GM12878 (cell line): Measurements from ENCODE around the gene NPW. TPM values are rescaled to one million over a fixed set of nuclear protein-coding genes. Genes with fewer than 3 reads are reported as not detected.

Experiments
- ATF7 ChIP-seq: fragments of 450-650 bp; IDR thresholded peaks from 2 replicates; pipeline ENCODE4 v1.6.1; 2016; ENCODE audit warnings: low read depth, mild to moderate bottlenecking
- BHLHE40 ChIP-seq, 2 experiments: fragments of 450-650 bp in 1 of 2; IDR thresholded peaks; 2 replicates each; pipeline ENCODE4 v1.6.1; 2011 to 2017; ENCODE audit warnings: low read depth in 2 of 2, borderline replicate concordance in 1 of 2, improper control_type of control experiment in 1 of 2, low read length in 1 of 2, mild to moderate bottlenecking in 1 of 2
- CBFB ChIP-seq: IDR thresholded peaks from 2 replicates; pipeline ENCODE4 v1.6.1; 2016; ENCODE audit warnings: antibody characterized with exemption, low read depth
- CREB1 ChIP-seq: IDR thresholded peaks from 2 replicates; pipeline ENCODE4 v1.6.1; 2012; ENCODE audit warnings: low read depth, mild to moderate bottlenecking, inconsistent platforms
- CTCF ChIP-seq, 3 experiments: IDR thresholded peaks in 2 of 3; conservative IDR thresholded peaks in 1 of 3; 2 replicates each; pipeline ENCODE4 v1.5.1; 2011; ENCODE audit warnings: low read depth in 3 of 3, low read length in 3 of 3, mild to moderate bottlenecking in 3 of 3, control low read depth in 2 of 3, moderate library complexity in 2 of 3, inconsistent platforms in 1 of 3, mixed read lengths in 1 of 3; ENCODE audit not compliant: control insufficient read depth in 2 of 3, insufficient read depth in 1 of 3; ENCODE audit errors: extremely low read depth in 1 of 3
- EGR1 ChIP-seq, 2 experiments: IDR thresholded peaks; 1 replicate in 1 of 2; 2 replicates in 1 of 2; pipeline ENCODE4 v1.6.1; 2011 to 2012; ENCODE audit warnings: low read depth in 2 of 2, low read length in 2 of 2, borderline replicate concordance in 1 of 2, mild to moderate bottlenecking in 1 of 2, moderate library complexity in 1 of 2
- ESRRA ChIP-seq: IDR thresholded peaks from 2 replicates; pipeline ENCODE4 v1.6.1; 2012; ENCODE audit warnings: mild to moderate bottlenecking, low read length, improper control_type of control experiment
- GATAD2B ChIP-seq: fragments of 450-650 bp; conservative IDR thresholded peaks from 2 replicates; pipeline ENCODE4 v1.6.1; 2017; ENCODE audit warnings: low read depth, mild to moderate bottlenecking, moderate library complexity
- IKZF1 ChIP-seq: fragments of 450-650 bp; conservative IDR thresholded peaks from 2 replicates; pipeline ENCODE4 v1.6.1; 2017; ENCODE audit warnings: antibody characterized with exemption, mild to moderate bottlenecking
- IKZF2 ChIP-seq, 2 experiments: fragments of 450-650 bp; IDR thresholded peaks; 2 replicates each; pipeline ENCODE4 v1.6.1; 2017; ENCODE audit warnings: mild to moderate bottlenecking in 2 of 2, moderate library complexity in 2 of 2
- JUNB ChIP-seq: IDR thresholded peaks from 2 replicates; pipeline ENCODE4 v1.6.1; 2016; ENCODE audit warnings: antibody characterized with exemption, mild to moderate bottlenecking
- NBN ChIP-seq: fragments of 450-650 bp; IDR thresholded peaks from 2 replicates; pipeline ENCODE4 v1.6.1; 2016
- NFXL1 ChIP-seq: fragments of 450-650 bp; IDR thresholded peaks from 2 replicates; pipeline ENCODE4 v1.6.1; 2017; ENCODE audit warnings: antibody characterized with exemption, mild to moderate bottlenecking, borderline replicate concordance
- PML ChIP-seq: IDR thresholded peaks from 2 replicates; pipeline ENCODE4 v1.6.1; 2012; ENCODE audit warnings: low read length, inconsistent platforms
- RCOR1 ChIP-seq: conservative IDR thresholded peaks from 2 replicates; pipeline ENCODE4 v1.6.1; 2012; ENCODE audit warnings: low read depth, low read length, improper control_type of control experiment
- REST ChIP-seq: IDR thresholded peaks from 2 replicates; pipeline ENCODE4 v1.6.1; 2012; ENCODE audit warnings: mild to moderate bottlenecking, low read depth, low read length
- RUNX3 ChIP-seq: IDR thresholded peaks from 2 replicates; pipeline ENCODE4 v1.6.1; 2012; ENCODE audit warnings: low read length, inconsistent platforms
- SREBF1 ChIP-seq: IDR thresholded peaks from 2 replicates; pipeline ENCODE4 v1.6.1; 2012; ENCODE audit warnings: mild to moderate bottlenecking, low read length
- TCF12 ChIP-seq: IDR thresholded peaks from 2 replicates; pipeline ENCODE4 v1.6.1; 2011; ENCODE audit warnings: low read depth, mild to moderate bottlenecking, low read length
- ZBTB40 ChIP-seq: fragments of 450-650 bp; IDR thresholded peaks from 2 replicates; pipeline ENCODE4 v1.6.1; 2016; ENCODE audit warnings: mild to moderate bottlenecking, moderate library complexity, borderline replicate concordance
- polyA plus RNA-seq, 11 experiments: library from polyadenylated mRNA; depleted of rRNA in 4 of 11; unstranded in 6 of 11; stranded (reverse) in 5 of 11; fragments of >200 nt; fragmentation: Nextera tagmentation in 4 of 11; fragmentation: Illumina TruSeq in 1 of 11; extraction: Ambion mirVana in 4 of 11; extraction: Trizol in 1 of 11; gene quantifications; 1 replicate in 1 of 11; 2 replicates in 10 of 11; pipeline versions ENCODE4 v1.2.1 to v1.2.3, GENCODE V29; 2011 to 2016; ENCODE audit warnings: inconsistent platforms in 2 of 11, missing spikeins in 2 of 11, low read depth in 1 of 11
- total RNA-seq, 4 experiments: library from RNA; depleted of rRNA in 3 of 4; stranded (reverse); fragments of >200 nt in 3 of 4; fragmentation: Illumina TruSeq in 1 of 4; extraction: Trizol in 1 of 4; gene quantifications; 2 replicates each; pipeline versions ENCODE4 v1.2.1 to v1.2.3, GENCODE V29; 2013 to 2021

Gene NPW
- total and polyA plus RNA-seq, 10 of the 15 experiments (the other 5 are each of a cell fraction or from before 2014, with no cell fraction given) = 0.23 to 2.5 (median 0.98) TPM; not detected in 4

GRCh38 chr16:1981398-1981836 is 38.2 kb upstream of the NPW start, which contains the start of gene NOXO1 (continued):
- peak in 1 of 2 experiments; percentile 8; a peak in 1 of 4 replicates for TF ChIP-seq BHLHE40 (IDR thresholded peaks at IDR 0.05; ENCODE audit: borderline replicate concordance in 1 of 2, low read depth in 2 of 2, low read length in 1 of 2)
- peak; percentile 75 for TF ChIP-seq ATF7
- TF ChIP-seq JUNB = no peak
- TF ChIP-seq CREB1 = no peak
- no peak for TF ChIP-seq ZBTB40
- TF ChIP-seq CBFB = no peak
- no peak for TF ChIP-seq PML
- TF ChIP-seq SREBF1 = no peak
- peak; percentile 51; the same call in 1 of the 2 replicates for TF ChIP-seq GATAD2B
- no peak for TF ChIP-seq NFXL1
- no peak for TF ChIP-seq REST
- no peak for TF ChIP-seq RCOR1
- TF ChIP-seq IKZF2 (IDR thresholded peaks at IDR 0.05) = 0 out of 4 replicates have a peak, but pooled peaks of 1 of the 2 experiments have one; percentile 9
- no peak for TF ChIP-seq EGR1 (IDR thresholded peaks at IDR 0.05; ENCODE audit: borderline replicate concordance in 1 of 2, low read depth in 2 of 2, low read length in 2 of 2)
- TF ChIP-seq TCF12 = 0 out of 2 replicates have a peak, but pooled peaks have one; percentile 25
- TF ChIP-seq RUNX3 = no peak
- no peak for TF ChIP-seq CTCF (IDR thresholded peaks at IDR 0.05 in 2 of 3, conservative IDR thresholded peaks at IDR 0.05 in 1 of 3; ENCODE audit: control insufficient read depth in 2 of 3, extremely low read depth in 1 of 3, insufficient read depth in 1 of 3, low read depth in 3 of 3, low read length in 3 of 3)
- TF ChIP-seq ESRRA = no peak
- 0 out of 2 replicates have a peak, but pooled peaks have one; percentile 30 for TF ChIP-seq IKZF1
- TF ChIP-seq NBN = 0 out of 2 replicates have a peak, but pooled peaks have one; percentile 50
